Measurements from ENCODE around the gene BMP7. TPM values are rescaled to one million over a fixed set of nuclear protein-coding genes. Genes with fewer than 3 reads are reported as not detected.

The BMP7 gene
- total and polyA plus RNA-seq, 9 of the 15 experiments (the other 6 are each of a cell fraction or from before 2014, with no cell fraction given): 0.18 TPM; not detected in 8

DNA sequence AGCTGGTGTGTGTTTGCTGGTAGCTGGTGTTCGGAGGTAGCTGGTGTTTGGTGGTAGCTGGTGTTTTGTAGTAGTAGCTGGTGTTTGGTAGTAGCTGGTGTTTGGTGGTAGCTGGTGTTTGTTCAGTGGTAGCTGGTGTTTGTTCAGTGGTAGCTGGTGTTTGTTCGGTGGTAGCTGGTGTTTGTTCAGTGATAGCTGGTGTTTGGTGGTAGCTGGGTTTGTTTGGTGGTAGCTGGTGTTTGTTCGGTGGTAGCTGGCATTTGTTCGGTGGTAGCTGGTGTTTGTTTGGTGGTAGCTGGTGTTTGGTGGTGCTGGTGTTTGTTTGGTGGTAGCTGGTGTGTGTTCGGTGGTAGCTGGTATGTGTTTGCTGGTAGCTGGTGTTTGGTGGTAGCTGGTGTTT, 48.0 kb downstream of the BMP7 start:
- WGBS (ENCODE audit: insufficient coverage, low coverage, missing lambda C conversion rate): 3% methylated on average over 5 of the region's 5 CpGs
- H3K9ac ChIP-seq (ENCODE audit: insufficient read depth in 1 of 2, low read depth in 2 of 2, low read length in 2 of 2): no peak overlapping the region
- H3K4me2 ChIP-seq (ENCODE audit: insufficient read depth, low read length): no peak overlapping the region
- no TSS peak for BruUV-seq (replicated peaks)
- ChIA-PET CTCF (ENCODE audit: low intra/inter-chr PET ratio) (no interaction called here), POLR2A (interaction anchor here (0.7 to 1.2 kb wide), 2 partner anchors 15 to 52 kb away, joined by 3 read pairs; no protein-coding TSS in a partner anchor)
- ATAC-seq (no peak), FAIRE-seq (no peak), DNase-seq (ENCODE audit: extremely low read depth in 1 of 4, low spot score in 3 of 4) (no peak)
- TF ChIP-seq TSC22D4 (tag; IDR thresholded peaks at IDR 0.05): no peak
- TF ChIP-seq, protein P1, sequence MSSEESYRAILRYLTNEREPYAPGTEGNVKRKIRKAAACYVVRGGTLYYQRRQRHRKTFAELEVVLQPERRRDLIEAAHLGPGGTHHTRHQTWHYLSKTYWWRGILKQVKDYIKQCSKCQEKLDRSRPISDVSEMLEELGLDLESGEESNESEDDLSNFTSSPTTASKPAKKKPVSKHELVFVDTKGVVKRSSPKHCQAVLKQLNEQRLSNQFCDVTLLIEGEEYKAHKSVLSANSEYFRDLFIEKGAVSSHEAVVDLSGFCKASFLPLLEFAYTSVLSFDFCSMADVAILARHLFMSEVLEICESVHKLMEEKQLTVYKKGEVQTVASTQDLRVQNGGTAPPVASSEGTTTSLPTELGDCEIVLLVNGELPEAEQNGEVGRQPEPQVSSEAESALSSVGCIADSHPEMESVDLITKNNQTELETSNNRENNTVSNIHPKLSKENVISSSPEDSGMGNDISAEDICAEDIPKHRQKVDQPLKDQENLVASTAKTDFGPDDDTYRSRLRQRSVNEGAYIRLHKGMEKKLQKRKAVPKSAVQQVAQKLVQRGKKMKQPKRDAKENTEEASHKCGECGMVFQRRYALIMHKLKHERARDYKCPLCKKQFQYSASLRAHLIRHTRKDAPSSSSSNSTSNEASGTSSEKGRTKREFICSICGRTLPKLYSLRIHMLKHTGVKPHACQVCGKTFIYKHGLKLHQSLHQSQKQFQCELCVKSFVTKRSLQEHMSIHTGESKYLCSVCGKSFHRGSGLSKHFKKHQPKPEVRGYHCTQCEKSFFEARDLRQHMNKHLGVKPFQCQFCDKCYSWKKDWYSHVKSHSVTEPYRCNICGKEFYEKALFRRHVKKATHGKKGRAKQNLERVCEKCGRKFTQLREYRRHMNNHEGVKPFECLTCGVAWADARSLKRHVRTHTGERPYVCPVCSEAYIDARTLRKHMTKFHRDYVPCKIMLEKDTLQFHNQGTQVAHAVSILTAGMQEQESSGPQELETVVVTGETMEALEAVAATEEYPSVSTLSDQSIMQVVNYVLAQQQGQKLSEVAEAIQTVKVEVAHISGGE (CRISPR knock-in tag; IDR thresholded peaks at IDR 0.05): peak in 1 of 3 experiments; percentile 43; a peak in 1 of 6 replicates
- TF ChIP-seq, protein P2, sequence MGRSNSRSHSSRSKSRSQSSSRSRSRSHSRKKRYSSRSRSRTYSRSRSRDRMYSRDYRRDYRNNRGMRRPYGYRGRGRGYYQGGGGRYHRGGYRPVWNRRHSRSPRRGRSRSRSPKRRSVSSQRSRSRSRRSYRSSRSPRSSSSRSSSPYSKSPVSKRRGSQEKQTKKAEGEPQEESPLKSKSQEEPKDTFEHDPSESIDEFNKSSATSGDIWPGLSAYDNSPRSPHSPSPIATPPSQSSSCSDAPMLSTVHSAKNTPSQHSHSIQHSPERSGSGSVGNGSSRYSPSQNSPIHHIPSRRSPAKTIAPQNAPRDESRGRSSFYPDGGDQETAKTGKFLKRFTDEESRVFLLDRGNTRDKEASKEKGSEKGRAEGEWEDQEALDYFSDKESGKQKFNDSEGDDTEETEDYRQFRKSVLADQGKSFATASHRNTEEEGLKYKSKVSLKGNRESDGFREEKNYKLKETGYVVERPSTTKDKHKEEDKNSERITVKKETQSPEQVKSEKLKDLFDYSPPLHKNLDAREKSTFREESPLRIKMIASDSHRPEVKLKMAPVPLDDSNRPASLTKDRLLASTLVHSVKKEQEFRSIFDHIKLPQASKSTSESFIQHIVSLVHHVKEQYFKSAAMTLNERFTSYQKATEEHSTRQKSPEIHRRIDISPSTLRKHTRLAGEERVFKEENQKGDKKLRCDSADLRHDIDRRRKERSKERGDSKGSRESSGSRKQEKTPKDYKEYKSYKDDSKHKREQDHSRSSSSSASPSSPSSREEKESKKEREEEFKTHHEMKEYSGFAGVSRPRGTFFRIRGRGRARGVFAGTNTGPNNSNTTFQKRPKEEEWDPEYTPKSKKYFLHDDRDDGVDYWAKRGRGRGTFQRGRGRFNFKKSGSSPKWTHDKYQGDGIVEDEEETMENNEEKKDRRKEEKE (IDR thresholded peaks at IDR 0.05; ENCODE audit: borderline replicate concordance in 1 of 2, control insufficient read depth in 1 of 2, low read depth in 2 of 2, low read length in 1 of 2): 0 out of 4 replicates have a peak, but pooled peaks of 1 of the 2 experiments have one; percentile 11
- H4K20me1 ChIP-seq (replicated peaks; ENCODE audit: control insufficient read depth, insufficient read depth, low read length): 0 out of 2 replicates have a peak, but pooled peaks cover under 1% of the 10 kb centered on the region
- no peaks in the 10 kb centered on the region for H3K4me1 ChIP-seq (replicated peaks in 1 of 2; ENCODE audit: control insufficient read depth in 2 of 2, insufficient read depth in 2 of 2, low read length in 2 of 2)
- H3K27me3 ChIP-seq (ENCODE audit: control insufficient read depth in 2 of 2, insufficient read depth in 2 of 2, low read length in 2 of 2): peaks cover 5 to 79% of the 10 kb centered on the region in 2 experiments; a peak in 3 of 5 replicates
- H3K9me1 ChIP-seq (ENCODE audit: control insufficient read depth, insufficient read depth, low read length): no peaks in the 10 kb centered on the region
- in situ Hi-C loops (cut with MboI): no loop called here
- no peak overlapping the region for H2AFZ ChIP-seq (ENCODE audit: low read depth, low read length)
- H3K4me3 ChIP-seq: no peak overlapping the region
- no peaks in the 10 kb centered on the region for H3K36me3 ChIP-seq (ENCODE audit: control insufficient read depth, insufficient read depth, low read length)
- no peaks in the 10 kb centered on the region for H3K9me3 ChIP-seq (replicated peaks; ENCODE audit: control insufficient read depth, insufficient read depth, low read depth, low read length)
- H3K79me2 ChIP-seq (ENCODE audit: control insufficient read depth, insufficient read depth, low read length): no peaks in the 10 kb centered on the region
- H3K27ac ChIP-seq (ENCODE audit: extremely low read depth, low read depth, low read length): no peak overlapping the region
- intact Hi-C loops (cut with micrococcal nuclease): no loop called here

All from K562 (cell line).